Posterior cingulate gyrus (tissue), 11 donors: ENCODE results near the gene CCDC117.

ENCODE experiments used
- DNase-seq, 10 donors: peaks; one replicate each; pipeline versions ENCODE4 v3.0.0 to v3.0.0-alpha.2; 2020 to 2021; ENCODE audit warnings: mixed read lengths in 3 of 10
- intact Hi-C: fragments of 100-400 bp; cut with DNase I; formaldehyde crosslinking; loops from one replicate; pipeline ENCODE4 v1.15.1; 2023

CCDC117 gene

GRCh38 chr22:28768701-28769393 lies 3.6 kb upstream of the CCDC117 start:
- intact Hi-C loops = no loop called here
- DNase-seq = no peak

GRCh38 chr22:28769394-28770085 lies 3.0 kb upstream of the CCDC117 start:
- DNase-seq = no peak
- intact Hi-C loops = no loop called here

DNA sequence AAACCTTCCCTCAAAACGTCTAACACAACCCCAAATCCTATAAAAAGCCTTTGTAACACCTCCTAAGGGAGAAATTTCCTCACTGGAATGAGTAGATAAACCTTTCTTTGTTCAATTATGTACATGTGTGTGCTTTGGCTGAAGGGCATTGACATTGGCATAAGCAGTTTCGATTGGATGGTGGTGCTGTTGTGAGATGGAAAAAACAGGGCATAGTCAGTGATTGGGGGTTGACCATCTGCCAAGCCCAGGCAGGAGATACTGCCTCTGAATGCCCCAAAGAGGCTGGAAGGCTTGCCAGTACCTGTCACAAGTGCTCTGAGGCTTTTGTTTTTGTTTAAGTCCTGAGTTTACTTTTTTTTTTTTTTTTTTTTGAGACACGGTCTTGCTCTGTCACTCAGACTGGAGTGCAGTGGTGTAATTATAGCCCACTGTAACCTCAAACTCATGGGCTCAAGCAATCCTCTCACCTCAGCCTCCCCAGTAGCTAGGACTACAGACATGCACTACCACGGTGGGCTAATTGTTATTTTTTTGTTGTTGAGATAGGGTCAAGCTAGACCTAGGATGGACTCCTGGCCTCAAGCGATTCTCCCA lies 1.2 kb upstream of the CCDC117 start:
- DNase-seq = no peak
- intact Hi-C loops = no loop called here

DNA sequence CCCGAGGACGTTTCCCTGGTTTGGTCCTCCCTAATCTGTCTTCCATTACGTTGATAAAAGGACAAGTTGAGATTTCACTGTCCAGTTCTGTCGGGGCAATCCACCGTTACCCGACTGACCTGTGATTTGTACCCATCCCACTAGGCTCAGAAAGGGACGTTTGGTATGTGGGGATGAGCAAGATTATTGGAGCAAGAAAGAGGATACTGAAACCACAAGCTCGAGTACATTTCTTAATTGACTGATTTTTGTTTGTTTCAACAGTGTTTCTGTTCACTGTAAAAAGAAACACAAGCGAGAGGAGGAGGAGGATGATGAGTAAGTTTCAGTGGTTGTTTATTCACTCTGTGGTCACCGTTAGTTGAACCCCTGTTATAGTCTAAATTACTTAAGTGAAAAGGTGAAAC lies 969 bp downstream of the CCDC117 start:
- DNase-seq = no peak
- intact Hi-C loops = no loop called here

DNA sequence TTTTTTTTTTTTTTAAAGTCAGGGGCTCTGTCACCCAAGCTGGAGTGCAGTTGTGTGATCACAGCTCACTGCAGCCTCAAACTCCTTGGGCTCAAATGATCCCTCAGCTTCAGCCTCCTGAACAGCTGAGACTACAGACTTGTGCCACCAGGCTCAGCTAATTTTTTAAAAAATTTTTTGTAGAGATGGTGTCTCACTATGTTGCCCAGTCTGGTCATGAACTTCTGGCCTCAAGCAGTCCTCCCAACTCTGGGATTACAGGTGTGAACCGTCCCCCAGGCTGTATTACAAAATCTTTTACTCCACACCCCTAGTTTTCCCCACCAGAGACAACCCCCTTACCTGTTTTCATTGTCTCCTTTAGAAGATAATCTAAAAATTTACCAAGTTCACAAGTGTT lies 1.9 kb downstream of the CCDC117 start:
- intact Hi-C loops = no loop called here
- no peak for DNase-seq

DNA sequence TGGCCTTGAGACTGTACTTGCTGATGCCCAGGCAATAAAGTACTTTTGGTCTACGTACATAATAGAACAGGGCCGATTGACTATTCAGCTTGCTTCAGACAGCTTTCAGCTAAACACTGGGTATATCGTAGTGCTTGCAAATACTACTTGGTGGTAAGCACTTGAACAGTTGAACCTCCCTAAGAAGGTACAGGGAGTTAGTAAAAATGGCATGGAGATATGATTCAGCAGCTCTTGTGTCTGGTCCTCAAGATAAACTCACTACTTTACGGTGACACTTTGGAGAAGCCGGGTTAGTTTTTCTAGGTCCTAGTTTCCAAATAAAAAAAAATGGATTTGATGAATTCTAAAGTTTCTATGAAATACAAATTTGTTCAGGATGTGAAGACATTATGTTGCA lies 7.3 kb downstream of the CCDC117 start:
- DNase-seq = no peak

GRCh38 chr22:28780296-28780695 lies 7.8 kb downstream of the CCDC117 start:
- intact Hi-C loops = no loop called here
- no peak for DNase-seq

More for the DNA sequence above, 7.3 kb downstream of the CCDC117 start:
- intact Hi-C loops = no loop called here

GRCh38 chr22:28783786-28784671 lies 11.5 kb downstream of the CCDC117 start:
- no peak for DNase-seq
- intact Hi-C loops = no loop called here

GRCh38 chr22:28788601-28789000 lies 16.1 kb downstream of the CCDC117 start:
- DNase-seq = no peak
- intact Hi-C loops = no loop called here

DNA sequence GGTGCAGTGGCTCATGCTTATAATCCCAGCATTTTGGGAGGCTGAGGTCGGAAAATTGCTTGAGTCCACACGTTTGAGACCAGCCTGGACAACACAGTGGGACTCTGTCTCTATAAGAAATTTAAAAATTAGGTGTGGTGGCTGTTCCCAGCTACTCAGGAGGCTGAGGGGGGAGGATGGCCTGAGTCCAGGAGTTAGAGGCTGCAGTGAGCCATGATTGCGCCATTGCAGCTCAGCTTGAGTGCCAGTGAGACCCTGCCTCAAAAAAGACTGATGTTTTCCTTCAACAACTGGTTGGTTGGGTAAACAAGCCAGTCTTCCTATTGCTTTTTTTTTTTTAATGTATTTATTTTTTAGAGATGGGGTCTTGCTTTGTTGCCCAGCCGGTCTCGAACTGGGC lies 18.6 kb downstream of the CCDC117 start:
- intact Hi-C loops = no loop called here
- no peak for DNase-seq

GRCh38 chr22:28791841-28792490 lies 19.5 kb downstream of the CCDC117 start:
- no peak for DNase-seq
- intact Hi-C loops = no loop called here

DNA sequence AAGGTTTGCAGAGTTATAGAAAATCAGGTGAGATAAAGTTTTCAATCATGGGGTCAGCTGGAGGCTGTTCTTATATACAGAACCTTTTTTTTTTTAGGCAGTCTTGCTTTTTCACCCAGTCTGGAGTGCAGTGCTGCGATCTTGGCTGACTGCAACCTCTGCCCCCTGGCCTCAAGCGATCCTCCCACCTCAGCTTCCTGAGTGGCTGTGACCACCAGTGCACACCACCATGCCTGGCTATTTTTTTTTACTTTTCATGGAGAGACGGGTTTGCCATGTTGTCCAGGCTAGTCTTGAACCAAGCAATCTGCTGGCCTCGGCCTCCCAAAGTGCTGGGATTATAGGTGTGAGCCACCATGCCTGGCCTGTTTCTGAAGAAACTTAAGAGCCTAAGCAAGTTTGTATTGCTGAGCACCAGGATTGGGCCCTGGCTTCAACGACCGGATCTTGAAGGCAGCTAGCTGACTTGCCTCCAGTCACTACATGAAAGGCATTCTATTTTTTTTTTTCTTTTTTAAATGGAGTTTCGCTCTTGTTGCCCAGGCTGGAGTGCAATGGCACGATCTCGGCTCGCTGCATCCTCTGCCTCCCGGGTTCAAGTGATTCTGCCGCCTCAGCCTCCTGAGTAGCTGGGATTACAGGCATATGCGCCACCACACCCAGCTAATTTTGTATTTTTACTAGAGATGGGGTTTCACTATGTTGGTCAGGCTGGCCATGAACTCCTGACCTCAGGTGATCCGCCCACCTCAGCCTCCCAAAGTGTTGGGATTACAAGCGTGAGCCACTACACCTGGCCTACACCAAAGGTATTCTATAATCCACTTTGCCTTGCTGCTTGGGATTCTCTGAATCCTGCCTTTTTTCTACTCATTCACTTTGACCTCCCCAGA lies 20.2 kb downstream of the CCDC117 start:
- intact Hi-C loops = no loop called here
- DNase-seq = peak in 1 of 10 donors; percentile 45

DNA sequence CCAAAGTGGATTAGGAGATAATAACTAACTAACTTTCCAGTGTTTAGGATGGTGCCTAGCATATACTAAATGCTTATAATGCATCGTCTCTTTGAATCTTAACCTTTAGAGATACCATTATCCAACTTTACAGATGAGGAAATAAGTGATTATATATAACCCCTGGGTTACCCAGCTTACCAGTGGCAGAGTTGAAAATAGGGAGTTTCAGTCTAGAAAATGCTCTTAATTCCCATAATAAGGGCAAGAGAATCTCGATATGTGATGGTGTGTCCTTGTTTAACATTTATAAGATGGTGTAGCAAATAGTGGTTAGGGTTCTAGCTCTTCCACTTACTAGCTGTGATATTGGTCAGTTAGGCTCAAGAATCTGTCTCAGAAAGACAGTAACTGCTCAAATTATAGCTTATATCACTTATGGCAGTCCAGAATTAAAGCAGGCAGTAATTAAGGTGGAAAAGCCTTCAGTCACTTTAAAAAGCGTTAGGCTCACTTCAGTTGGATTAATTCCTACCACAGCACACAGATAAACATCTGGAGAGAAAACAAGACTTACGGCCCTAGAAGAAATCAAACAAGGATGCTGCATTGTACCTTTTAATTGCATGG lies 21.6 kb downstream of the CCDC117 start:
- DNase-seq = no peak
- intact Hi-C loops = no loop called here

DNA sequence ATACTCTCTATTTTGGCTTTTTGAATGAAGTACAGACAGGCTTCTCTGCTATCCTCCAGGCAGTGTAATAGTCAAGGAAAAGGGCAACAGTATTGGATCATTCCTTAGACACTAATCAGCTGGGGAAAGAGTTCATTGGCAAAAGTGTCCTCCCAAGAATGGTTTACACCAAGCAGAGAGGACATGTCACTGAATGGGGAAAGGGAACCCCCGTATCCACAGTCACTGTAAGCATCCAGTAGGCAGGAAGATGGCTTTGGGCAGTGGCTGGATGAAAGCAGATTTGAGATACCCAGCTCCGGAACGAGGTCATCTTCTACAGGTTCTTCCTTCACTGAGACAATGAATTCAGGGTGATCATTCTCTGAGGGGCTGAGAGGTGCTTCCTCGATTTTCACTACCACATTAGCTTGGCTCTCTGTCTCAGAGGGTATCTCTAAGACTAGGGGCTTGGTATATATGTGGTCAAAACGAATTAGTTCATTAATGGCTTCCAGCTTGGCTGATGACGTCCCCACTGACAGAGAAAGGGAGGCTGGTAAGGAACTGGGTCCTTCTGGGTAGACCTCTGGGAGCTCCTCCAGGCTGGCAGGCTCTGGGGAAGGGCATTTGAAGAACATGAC lies 22.7 kb downstream of the CCDC117 start:
- intact Hi-C loops = no loop called here

GRCh38 chr22:28795932-28796856 lies 23.7 kb downstream of the CCDC117 start:
- intact Hi-C loops = no loop called here

More for the DNA sequence above, 22.7 kb downstream of the CCDC117 start:
- no peak for DNase-seq

DNA sequence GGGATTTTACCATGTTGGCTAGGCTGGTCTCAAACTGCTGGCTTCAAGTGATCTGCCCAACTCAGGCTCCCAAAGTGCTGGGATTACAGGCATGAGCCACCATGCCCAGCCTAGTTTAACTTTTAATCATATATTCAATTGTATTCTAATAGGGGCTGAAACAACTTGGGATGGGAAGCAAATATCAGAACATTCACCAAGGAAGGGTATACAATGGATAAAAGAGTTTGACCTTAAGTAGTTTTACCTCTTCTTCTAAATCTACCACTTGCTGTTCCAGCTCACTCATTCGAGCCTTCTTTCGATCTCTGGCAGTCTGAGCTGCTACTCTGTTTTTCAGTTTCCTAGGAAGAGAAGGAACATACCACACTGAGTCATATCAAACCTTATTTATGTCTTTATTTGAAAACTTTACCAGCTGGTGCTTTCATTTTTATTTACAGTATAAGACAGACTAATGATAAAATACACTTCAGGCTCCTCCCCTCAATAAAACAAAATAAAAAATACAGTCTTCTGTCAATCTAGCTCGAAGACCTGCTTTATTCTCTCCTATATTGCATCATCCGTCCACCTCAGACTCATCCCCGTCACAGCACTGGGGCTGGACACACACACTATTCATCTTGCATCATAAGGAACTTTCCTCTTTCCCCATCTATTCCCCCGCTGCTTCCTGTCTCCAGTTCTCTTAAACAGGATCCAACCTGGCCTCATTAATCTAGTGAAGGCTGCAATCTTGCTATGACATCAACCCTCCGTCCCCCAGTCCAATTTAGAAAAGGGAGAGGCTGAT lies 26.5 kb downstream of the CCDC117 start:
- DNase-seq = no peak
- intact Hi-C loops = no loop called here

More at GRCh38 chr22:28795932-28796856, 23.7 kb downstream of the CCDC117 start:
- DNase-seq = no peak
